ENCODE results near the gene MELK. TPM values are rescaled to one million over a fixed set of nuclear protein-coding genes. Genes with fewer than 3 reads are reported as not detected.

MELK gene
- total and polyA plus RNA-seq, 10 of the 15 experiments (the other 5 are each of a cell fraction or from before 2014, with no cell fraction given): 38.7 to 80.3 (median 51.6) TPM

DNA sequence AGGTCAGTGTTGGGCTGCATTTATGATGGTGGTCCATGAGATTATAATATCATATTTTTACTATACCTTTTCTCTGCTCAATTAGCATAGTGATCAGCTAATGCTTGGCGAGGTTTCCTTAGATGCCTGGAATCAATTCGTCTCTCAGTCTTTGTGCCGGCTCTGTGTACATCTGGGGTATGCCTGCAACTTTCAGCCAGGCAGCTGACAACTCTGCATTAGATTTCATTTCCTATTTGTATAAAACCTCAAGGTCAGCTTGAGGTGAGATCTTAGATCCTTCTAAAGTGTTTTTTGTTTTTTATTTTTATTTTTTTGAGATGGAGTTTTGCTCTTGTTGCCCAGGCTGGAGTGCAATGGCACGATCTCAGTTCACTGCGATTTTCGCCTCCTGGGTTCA lies 86.8 kb downstream of the MELK start:
- ATAC-seq (no peak), FAIRE-seq (no peak), DNase-seq (ENCODE audit: low read depth, low spot score) (no peak)
- Histone ChIP-seq H3K27ac (ENCODE audit: control insufficient read depth, insufficient read depth) (no peak overlapping the region), H3K4me3 (no peak overlapping the region), H3K9ac (ENCODE audit: control insufficient read depth, insufficient read depth, low read length) (no peak overlapping the region), H3K4me2 (ENCODE audit: control insufficient read depth, insufficient read depth) (no peak overlapping the region), H2AFZ (ENCODE audit: control insufficient read depth, low read depth, low read length) (no peak overlapping the region), H3K36me3 (ENCODE audit: control insufficient read depth in 2 of 2, insufficient read depth in 2 of 2, low read length in 1 of 2) (peaks cover 0 to 8% of the 10 kb centered on the region in 2 experiments; a peak in 2 of 4 replicates), H3K9me3 (replicated peaks; ENCODE audit: control insufficient read depth, insufficient read depth, low read length) (no peaks in the 10 kb centered on the region), H3K79me2 (ENCODE audit: control insufficient read depth, insufficient read depth, low read length) (no peaks in the 10 kb centered on the region), H3K4me1 (ENCODE audit: control insufficient read depth, insufficient read depth, low read length) (no peaks in the 10 kb centered on the region), H4K20me1 (ENCODE audit: control insufficient read depth, insufficient read depth) (no peaks in the 10 kb centered on the region), H3K27me3 (replicated peaks in 1 of 2; ENCODE audit: control insufficient read depth in 2 of 2, insufficient read depth in 2 of 2, low read length in 1 of 2) (no peaks in the 10 kb centered on the region)
- CTCF ChIA-PET: interaction anchor here (0.6 to 1.8 kb wide), 4 partner anchors 69 to 469 kb away, joined by 3 to 4 read pairs (median 4); partner anchors contain the start of gene CLTA
- POLR2A ChIA-PET: no interaction called here
- BruUV-seq (replicated peaks): no TSS peak
- intact Hi-C loops (cut with micrococcal nuclease; ENCODE audit: unreplicated experiment): no loop called here
- RAD21 ChIA-PET (ENCODE audit: unreplicated experiment): no interaction called here
- SMC1A ChIA-PET (ENCODE audit: uncharacterized antibody, unreplicated experiment): no interaction called here
- in situ Hi-C loops (cut with MboI): no loop called here
- TF ChIP-seq, protein P1, sequence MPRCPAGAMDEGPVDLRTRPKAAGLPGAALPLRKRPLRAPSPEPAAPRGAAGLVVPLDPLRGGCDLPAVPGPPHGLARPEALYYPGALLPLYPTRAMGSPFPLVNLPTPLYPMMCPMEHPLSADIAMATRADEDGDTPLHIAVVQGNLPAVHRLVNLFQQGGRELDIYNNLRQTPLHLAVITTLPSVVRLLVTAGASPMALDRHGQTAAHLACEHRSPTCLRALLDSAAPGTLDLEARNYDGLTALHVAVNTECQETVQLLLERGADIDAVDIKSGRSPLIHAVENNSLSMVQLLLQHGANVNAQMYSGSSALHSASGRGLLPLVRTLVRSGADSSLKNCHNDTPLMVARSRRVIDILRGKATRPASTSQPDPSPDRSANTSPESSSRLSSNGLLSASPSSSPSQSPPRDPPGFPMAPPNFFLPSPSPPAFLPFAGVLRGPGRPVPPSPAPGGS (IDR thresholded peaks at IDR 0.05; ENCODE audit: borderline replicate concordance, insufficient read depth, low read depth, low read length, poor library complexity, severe bottlenecking): no peak
- no peak for TF ChIP-seq MYB (IDR thresholded peaks at IDR 0.05; ENCODE audit: borderline replicate concordance, low read depth, low read length)
- TF ChIP-seq, protein P2, sequence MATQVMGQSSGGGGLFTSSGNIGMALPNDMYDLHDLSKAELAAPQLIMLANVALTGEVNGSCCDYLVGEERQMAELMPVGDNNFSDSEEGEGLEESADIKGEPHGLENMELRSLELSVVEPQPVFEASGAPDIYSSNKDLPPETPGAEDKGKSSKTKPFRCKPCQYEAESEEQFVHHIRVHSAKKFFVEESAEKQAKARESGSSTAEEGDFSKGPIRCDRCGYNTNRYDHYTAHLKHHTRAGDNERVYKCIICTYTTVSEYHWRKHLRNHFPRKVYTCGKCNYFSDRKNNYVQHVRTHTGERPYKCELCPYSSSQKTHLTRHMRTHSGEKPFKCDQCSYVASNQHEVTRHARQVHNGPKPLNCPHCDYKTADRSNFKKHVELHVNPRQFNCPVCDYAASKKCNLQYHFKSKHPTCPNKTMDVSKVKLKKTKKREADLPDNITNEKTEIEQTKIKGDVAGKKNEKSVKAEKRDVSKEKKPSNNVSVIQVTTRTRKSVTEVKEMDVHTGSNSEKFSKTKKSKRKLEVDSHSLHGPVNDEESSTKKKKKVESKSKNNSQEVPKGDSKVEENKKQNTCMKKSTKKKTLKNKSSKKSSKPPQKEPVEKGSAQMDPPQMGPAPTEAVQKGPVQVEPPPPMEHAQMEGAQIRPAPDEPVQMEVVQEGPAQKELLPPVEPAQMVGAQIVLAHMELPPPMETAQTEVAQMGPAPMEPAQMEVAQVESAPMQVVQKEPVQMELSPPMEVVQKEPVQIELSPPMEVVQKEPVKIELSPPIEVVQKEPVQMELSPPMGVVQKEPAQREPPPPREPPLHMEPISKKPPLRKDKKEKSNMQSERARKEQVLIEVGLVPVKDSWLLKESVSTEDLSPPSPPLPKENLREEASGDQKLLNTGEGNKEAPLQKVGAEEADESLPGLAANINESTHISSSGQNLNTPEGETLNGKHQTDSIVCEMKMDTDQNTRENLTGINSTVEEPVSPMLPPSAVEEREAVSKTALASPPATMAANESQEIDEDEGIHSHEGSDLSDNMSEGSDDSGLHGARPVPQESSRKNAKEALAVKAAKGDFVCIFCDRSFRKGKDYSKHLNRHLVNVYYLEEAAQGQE (IDR thresholded peaks at IDR 0.05; ENCODE audit: low read depth, low read length): no peak
- TF ChIP-seq, protein P3, sequence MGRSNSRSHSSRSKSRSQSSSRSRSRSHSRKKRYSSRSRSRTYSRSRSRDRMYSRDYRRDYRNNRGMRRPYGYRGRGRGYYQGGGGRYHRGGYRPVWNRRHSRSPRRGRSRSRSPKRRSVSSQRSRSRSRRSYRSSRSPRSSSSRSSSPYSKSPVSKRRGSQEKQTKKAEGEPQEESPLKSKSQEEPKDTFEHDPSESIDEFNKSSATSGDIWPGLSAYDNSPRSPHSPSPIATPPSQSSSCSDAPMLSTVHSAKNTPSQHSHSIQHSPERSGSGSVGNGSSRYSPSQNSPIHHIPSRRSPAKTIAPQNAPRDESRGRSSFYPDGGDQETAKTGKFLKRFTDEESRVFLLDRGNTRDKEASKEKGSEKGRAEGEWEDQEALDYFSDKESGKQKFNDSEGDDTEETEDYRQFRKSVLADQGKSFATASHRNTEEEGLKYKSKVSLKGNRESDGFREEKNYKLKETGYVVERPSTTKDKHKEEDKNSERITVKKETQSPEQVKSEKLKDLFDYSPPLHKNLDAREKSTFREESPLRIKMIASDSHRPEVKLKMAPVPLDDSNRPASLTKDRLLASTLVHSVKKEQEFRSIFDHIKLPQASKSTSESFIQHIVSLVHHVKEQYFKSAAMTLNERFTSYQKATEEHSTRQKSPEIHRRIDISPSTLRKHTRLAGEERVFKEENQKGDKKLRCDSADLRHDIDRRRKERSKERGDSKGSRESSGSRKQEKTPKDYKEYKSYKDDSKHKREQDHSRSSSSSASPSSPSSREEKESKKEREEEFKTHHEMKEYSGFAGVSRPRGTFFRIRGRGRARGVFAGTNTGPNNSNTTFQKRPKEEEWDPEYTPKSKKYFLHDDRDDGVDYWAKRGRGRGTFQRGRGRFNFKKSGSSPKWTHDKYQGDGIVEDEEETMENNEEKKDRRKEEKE (IDR thresholded peaks at IDR 0.05): no peak
- TF ChIP-seq, protein P4, sequence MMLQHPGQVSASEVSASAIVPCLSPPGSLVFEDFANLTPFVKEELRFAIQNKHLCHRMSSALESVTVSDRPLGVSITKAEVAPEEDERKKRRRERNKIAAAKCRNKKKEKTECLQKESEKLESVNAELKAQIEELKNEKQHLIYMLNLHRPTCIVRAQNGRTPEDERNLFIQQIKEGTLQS (IDR thresholded peaks at IDR 0.05; ENCODE audit: borderline replicate concordance, extremely low read depth, low read depth, low read length): no peak
- TF ChIP-seq, protein P5, sequence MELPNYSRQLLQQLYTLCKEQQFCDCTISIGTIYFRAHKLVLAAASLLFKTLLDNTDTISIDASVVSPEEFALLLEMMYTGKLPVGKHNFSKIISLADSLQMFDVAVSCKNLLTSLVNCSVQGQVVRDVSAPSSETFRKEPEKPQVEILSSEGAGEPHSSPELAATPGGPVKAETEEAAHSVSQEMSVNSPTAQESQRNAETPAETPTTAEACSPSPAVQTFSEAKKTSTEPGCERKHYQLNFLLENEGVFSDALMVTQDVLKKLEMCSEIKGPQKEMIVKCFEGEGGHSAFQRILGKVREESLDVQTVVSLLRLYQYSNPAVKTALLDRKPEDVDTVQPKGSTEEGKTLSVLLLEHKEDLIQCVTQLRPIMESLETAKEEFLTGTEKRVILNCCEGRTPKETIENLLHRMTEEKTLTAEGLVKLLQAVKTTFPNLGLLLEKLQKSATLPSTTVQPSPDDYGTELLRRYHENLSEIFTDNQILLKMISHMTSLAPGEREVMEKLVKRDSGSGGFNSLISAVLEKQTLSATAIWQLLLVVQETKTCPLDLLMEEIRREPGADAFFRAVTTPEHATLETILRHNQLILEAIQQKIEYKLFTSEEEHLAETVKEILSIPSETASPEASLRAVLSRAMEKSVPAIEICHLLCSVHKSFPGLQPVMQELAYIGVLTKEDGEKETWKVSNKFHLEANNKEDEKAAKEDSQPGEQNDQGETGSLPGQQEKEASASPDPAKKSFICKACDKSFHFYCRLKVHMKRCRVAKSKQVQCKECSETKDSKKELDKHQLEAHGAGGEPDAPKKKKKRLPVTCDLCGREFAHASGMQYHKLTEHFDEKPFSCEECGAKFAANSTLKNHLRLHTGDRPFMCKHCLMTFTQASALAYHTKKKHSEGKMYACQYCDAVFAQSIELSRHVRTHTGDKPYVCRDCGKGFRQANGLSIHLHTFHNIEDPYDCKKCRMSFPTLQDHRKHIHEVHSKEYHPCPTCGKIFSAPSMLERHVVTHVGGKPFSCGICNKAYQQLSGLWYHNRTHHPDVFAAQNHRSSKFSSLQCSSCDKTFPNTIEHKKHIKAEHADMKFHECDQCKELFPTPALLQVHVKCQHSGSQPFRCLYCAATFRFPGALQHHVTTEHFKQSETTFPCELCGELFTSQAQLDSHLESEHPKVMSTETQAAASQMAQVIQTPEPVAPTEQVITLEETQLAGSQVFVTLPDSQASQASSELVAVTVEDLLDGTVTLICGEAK (IDR thresholded peaks at IDR 0.05; ENCODE audit: borderline replicate concordance): no peak
- no peak for TF ChIP-seq BCL11A (IDR thresholded peaks at IDR 0.05; ENCODE audit: low read depth, low read length)
- WGBS (ENCODE audit: insufficient coverage, insufficient replicate concordance, low lambda C conversion rate, missing lambda C conversion rate): 95% methylated on average over 6 of the region's 6 CpGs

Measured in GM12878 (cell line).